NCI-H1694 (cell line): ENCODE data around the gene RLN1.
"Not testable (repeated sequence)": the region's sequence is repeated elsewhere in the genome, so short reads cannot be mapped to it uniquely, and the experiment has no call there.

ENCODE experiments used
- DNase-seq: peaks from one replicate; lab custom pipeline; 2025; lab: John Stamatoyannopoulos, UW

RLN1 gene

GRCh38 chr9:5321601-5322000, 18.1 kb downstream of the RLN1 start:
- not testable (repeated sequence) for DNase-seq

DNA sequence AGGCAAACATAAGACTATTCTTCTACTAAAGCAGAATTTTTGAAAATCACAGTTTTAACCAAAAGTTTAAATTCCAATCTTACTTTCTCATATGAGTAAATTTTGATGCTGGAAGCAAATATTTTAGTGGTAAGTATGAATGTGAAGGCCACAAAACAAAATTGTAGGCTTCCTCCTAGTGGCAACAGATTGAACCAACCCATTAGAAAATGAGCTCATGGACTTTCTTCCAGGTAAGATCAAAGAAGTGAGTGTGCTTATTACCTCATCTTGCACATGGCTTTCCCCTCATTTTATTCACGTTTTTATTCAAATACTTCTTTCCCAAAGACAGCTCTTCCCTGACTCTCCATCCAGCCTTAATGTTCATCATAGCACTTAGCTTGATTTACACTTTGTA, 18.6 kb downstream of the RLN1 start:
- DNase-seq = no peak

- DNase-seq = not testable (repeated sequence)
These were observed 23.3 kb downstream of the RLN1 start for GRCh38 chr9:5316406-5316805.

DNA sequence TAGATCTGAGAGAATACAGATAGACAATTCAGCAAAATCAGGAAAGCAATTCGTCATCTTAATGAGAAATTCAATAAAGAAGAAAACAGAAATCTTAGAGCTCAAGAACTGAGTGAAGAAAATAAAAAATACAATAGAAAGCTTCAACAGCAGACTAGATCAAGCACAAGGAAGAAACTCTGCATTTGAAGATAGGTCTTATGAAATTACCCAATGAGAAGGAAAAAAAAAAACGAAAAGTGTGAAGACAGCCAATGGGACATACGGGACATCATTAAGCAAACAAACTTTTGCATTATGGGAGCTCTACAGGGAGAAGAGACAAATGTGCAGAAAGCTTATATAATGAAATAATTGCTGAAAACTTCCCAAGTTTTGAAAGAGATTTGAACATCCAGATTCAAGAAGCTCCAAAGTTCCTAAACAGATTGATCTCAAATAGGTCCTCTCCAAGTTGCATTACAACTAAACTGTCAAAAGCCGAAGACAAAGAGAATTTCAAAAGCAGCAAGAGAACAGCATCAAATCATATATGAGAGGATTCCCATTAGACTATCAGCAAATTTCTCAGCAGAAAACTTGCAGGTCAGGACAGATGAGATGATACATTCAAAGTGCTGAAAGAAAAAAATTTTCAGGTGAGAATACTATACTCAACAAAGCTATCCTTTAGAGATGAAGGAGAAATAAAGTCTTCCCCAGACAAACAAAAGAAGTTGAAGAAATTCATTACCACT, 24.3 kb downstream of the RLN1 start:
- no peak for DNase-seq

DNA sequence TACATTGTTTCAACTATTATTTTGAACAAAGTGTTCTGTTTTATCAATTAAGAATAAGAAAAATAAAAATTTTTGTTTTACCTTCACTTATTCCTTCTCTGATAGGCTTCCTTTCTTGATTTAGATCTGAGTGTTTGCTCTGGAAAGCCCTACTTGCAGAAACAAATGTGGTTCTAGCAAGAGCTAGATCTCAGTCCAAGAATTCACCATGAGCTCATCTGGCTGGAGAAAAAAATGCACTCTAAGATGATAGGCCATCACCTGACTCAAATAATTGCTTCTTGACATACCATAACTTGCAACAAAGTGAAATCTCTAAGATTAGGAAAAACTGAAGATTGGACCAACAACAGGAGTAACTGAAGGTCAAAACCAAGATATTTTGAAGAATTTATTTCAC, 28.8 kb downstream of the RLN1 start:
- no peak for DNase-seq

- no peak for DNase-seq
These were observed 33.9 kb downstream of the RLN1 start for GRCh38 chr9:5305741-5306140.

GRCh38 chr9:5303840-5304795, 35.6 kb downstream of the RLN1 start, which contains the start of gene RLN2:
RLN2 (minus strand) TSS chr9:5304716; CDS start chr9:5304580, 136 bp downstream.
- not testable (repeated sequence) for DNase-seq

DNA sequence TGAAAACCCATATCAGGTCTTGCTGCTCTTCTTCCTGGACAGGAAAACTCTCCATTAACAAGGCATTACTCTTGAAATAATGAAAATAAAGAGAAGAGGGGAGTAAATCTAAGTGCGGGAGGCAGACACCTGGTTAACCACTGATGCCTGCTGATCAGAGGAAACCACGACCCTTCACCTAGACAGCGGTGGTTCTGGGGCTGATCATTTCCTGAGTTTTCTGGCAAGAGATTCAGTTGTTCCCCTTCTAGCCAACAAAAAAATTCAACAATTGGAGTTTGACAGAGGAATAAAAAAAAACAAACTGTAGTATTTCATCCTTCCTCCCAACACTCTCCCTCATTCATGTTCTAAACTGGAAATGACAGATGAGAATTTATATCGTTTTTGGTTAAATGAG, 38.1 kb downstream of the RLN1 start:
- DNase-seq = no peak

- DNase-seq = no peak
These were observed 47.5 kb downstream of the RLN1 start for GRCh38 chr9:5292141-5292540.

DNA sequence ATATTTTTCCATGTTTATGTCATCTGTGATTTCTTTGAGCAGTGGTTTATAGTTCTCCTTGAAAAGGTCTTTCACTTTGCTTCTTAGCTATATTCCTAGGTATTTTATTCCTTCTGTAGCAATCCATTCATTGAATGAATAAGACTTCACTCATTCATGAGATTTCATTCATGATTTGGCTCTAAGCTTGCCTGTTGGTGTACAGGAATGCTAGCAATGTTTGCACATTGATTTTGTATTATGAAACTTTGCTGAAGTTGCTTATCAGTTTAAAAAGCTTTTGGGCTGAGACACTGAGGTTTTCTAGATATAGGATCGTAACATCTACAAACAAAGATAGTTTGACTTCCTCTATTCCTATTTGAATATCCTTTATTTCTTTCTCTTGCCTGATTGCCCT, 51.1 kb downstream of the RLN1 start:
- DNase-seq = no peak

- DNase-seq = no peak
These were observed 53.4 kb downstream of the RLN1 start for GRCh38 chr9:5286262-5286661.
